ENCODE results near the gene CACNG5.

- TF ChIP-seq EZH2 (IDR thresholded peaks at IDR 0.05; ENCODE audit: borderline replicate concordance, insufficient read depth, low read length, poor library complexity, severe bottlenecking), result no peak
- TF ChIP-seq TAF1 (IDR thresholded peaks at IDR 0.05; ENCODE audit: low read depth), result no peak
- TF ChIP-seq SMC3 (conservative IDR thresholded peaks at IDR 0.05; ENCODE audit: poor library complexity), result no peak
Observed at GRCh38 chr17:66811683-66812054, 23.2 kb upstream of the CACNG5 start.

Data from neural cell (in vitro differentiated cells).